ENCODE measurements around the gene EIF4A2. TPM values are rescaled to one million over a fixed set of nuclear protein-coding genes. Genes with fewer than 3 reads are reported as not detected.
"Not testable (repeated sequence)": the region's sequence is repeated elsewhere in the genome, so short reads cannot be mapped to it uniquely, and the experiment has no call there.

The EIF4A2 gene
- total RNA-seq, 1 donor from 2014 or later, result 422 TPM

- no peak for DNase-seq (ENCODE audit: missing footprints)
- no peak for ATAC-seq
- intact Hi-C loops (cut with DNase I), result loop anchor here (5.0 kb wide), 1 partner anchor 235 kb away; the partner anchor contains the start of gene DNAJB11
Measured at GRCh38 chr3:186807231-186807630, 23.9 kb downstream of the EIF4A2 start.

GRCh38 chr3:186810336-186810996 is 27.1 kb downstream of the EIF4A2 start:
- intact Hi-C loops (cut with DNase I), result no loop called here
- no peak for DNase-seq (ENCODE audit: missing footprints)
- no peak for ATAC-seq

GRCh38 chr3:186811313-186811712 is 27.9 kb downstream of the EIF4A2 start:
- DNase-seq (ENCODE audit: missing footprints); ATAC-seq; intact Hi-C loops (cut with DNase I): not testable (repeated sequence)

GRCh38 chr3:186814100-186814499 is 30.7 kb downstream of the EIF4A2 start:
- intact Hi-C loops (cut with DNase I), result no loop called here
- no peak for ATAC-seq
- no peak for DNase-seq (ENCODE audit: missing footprints)

GRCh38 chr3:186815435-186815834 is 32.1 kb downstream of the EIF4A2 start:
- intact Hi-C loops (cut with DNase I), result no loop called here
- DNase-seq (ENCODE audit: missing footprints) (no peak), ATAC-seq (no peak)

- DNase-seq (ENCODE audit: missing footprints) (no peak), ATAC-seq (no peak)
- intact Hi-C loops (cut with DNase I), result no loop called here
Measured at GRCh38 chr3:186818516-186818915, 35.1 kb downstream of the EIF4A2 start.

- no peak for ATAC-seq
- DNase-seq (ENCODE audit: missing footprints), result no peak
- intact Hi-C loops (cut with DNase I), result no loop called here
Measured at GRCh38 chr3:186818956-186819355, 35.6 kb downstream of the EIF4A2 start.

GRCh38 chr3:186821429-186822387 is 38.3 kb downstream of the EIF4A2 start:
- no peak for DNase-seq (ENCODE audit: missing footprints)
- intact Hi-C loops (cut with DNase I), result loop anchor here (5.0 to 10.0 kb wide), 2 partner anchors 204 to 837 kb away; no protein-coding TSS in a partner anchor
- ATAC-seq, result no peak

GRCh38 chr3:186822388-186822759 is 39.0 kb downstream of the EIF4A2 start:
- ATAC-seq; DNase-seq (ENCODE audit: missing footprints): not testable (repeated sequence)
- intact Hi-C loops (cut with DNase I), result loop anchor here (5.0 to 10.0 kb wide), 2 partner anchors 205 to 838 kb away; no protein-coding TSS in a partner anchor

- ATAC-seq (no peak), DNase-seq (ENCODE audit: missing footprints) (no peak)
- intact Hi-C loops (cut with DNase I), result loop anchor here (5.0 to 10.0 kb wide), 2 partner anchors 206 to 839 kb away; no protein-coding TSS in a partner anchor
Measured at GRCh38 chr3:186823386-186823785, 40.0 kb downstream of the EIF4A2 start.

- DNase-seq (ENCODE audit: missing footprints), result no peak
- intact Hi-C loops (cut with DNase I), result loop anchor here (5.0 to 10.0 kb wide), 2 partner anchors 207 to 840 kb away; no protein-coding TSS in a partner anchor
- no peak for ATAC-seq
Measured at GRCh38 chr3:186824430-186825139, 41.2 kb downstream of the EIF4A2 start.

GRCh38 chr3:186825294-186825821 is 42.0 kb downstream of the EIF4A2 start:
- intact Hi-C loops (cut with DNase I), result loop anchor here (10.0 kb wide), 1 partner anchor 841 kb away; no protein-coding TSS in a partner anchor
- DNase-seq (ENCODE audit: missing footprints) (no peak), ATAC-seq (no peak)

- DNase-seq (ENCODE audit: missing footprints) (no peak), ATAC-seq (no peak)
- intact Hi-C loops (cut with DNase I), result loop anchor here (10.0 kb wide), 1 partner anchor 841 kb away; no protein-coding TSS in a partner anchor
Measured at GRCh38 chr3:186825872-186826409, 42.6 kb downstream of the EIF4A2 start.

GRCh38 chr3:186826410-186826975 is 43.1 kb downstream of the EIF4A2 start:
- intact Hi-C loops (cut with DNase I), result loop anchor here (10.0 kb wide), 1 partner anchor 842 kb away; no protein-coding TSS in a partner anchor
- DNase-seq (ENCODE audit: missing footprints) (no peak), ATAC-seq (peak; percentile 15)

- ATAC-seq, result peak; percentile 96
- intact Hi-C loops (cut with DNase I), result loop anchor here (10.0 kb wide), 1 partner anchor 842 kb away; no protein-coding TSS in a partner anchor
- DNase-seq (ENCODE audit: missing footprints), result peak; percentile 91
Measured at GRCh38 chr3:186826976-186827857, 43.8 kb downstream of the EIF4A2 start.

GRCh38 chr3:186828340-186828739 is 45.0 kb downstream of the EIF4A2 start:
- intact Hi-C loops (cut with DNase I), result loop anchor here (10.0 kb wide), 1 partner anchor 844 kb away; no protein-coding TSS in a partner anchor
- ATAC-seq, result no peak
- DNase-seq (ENCODE audit: missing footprints), result no peak

GRCh38 chr3:186831798-186832197 is 48.4 kb downstream of the EIF4A2 start:
- intact Hi-C loops (cut with DNase I), result no loop called here
- DNase-seq (ENCODE audit: missing footprints) (no peak), ATAC-seq (no peak)

All from Right ventricle myocardium inferior (tissue), 1 donor.